A673 (cell line): ENCODE results near the gene SLC20A1.

ENCODE experiments used
- EZH2 ChIP-seq: fragments of 200-600 bp; sonication (generic); IDR thresholded peaks from 2 replicates; pipeline ENCODE4 v1.6.1; 2017; ENCODE audit warnings: borderline replicate concordance, low read depth, mild to moderate bottlenecking, mixed read lengths, antibody characterized with exemption, low read length; ENCODE audit not compliant: poor library complexity, severe bottlenecking
- TF ChIP-seq, protein P1 (sequence below): fragments of 300-800, 200-600 bp; sonication (generic); conservative IDR thresholded peaks from 2 replicates; pipeline ENCODE4 v1.5.1; 2017; ENCODE audit warnings: low read depth, mild to moderate bottlenecking, antibody characterized with exemption, low read length, moderate library complexity, mixed read lengths

DNA sequence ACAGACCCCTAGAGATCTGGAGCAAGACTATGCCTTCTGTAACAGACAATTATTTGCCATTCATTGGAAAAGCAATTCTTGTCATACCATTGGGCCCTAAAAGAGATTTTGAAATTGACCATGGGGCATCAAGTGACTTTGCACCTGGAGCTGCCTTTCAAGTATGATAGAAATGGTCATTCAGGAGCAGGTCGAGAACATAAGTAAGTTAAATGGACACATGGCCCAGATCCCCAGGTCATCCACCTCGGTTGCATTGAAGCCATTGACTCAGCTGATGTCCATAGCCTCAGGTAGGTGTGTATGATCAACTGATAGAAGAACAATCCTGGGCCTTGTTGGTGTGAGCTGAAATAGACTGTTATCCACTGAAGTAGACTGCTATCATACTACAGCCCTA, 42.0 kb upstream of the SLC20A1 start:
- TF ChIP-seq, protein P1, sequence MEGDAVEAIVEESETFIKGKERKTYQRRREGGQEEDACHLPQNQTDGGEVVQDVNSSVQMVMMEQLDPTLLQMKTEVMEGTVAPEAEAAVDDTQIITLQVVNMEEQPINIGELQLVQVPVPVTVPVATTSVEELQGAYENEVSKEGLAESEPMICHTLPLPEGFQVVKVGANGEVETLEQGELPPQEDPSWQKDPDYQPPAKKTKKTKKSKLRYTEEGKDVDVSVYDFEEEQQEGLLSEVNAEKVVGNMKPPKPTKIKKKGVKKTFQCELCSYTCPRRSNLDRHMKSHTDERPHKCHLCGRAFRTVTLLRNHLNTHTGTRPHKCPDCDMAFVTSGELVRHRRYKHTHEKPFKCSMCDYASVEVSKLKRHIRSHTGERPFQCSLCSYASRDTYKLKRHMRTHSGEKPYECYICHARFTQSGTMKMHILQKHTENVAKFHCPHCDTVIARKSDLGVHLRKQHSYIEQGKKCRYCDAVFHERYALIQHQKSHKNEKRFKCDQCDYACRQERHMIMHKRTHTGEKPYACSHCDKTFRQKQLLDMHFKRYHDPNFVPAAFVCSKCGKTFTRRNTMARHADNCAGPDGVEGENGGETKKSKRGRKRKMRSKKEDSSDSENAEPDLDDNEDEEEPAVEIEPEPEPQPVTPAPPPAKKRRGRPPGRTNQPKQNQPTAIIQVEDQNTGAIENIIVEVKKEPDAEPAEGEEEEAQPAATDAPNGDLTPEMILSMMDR: no peak
- TF ChIP-seq EZH2: no peak
